ENCODE results near the gene PABPC3. TPM values are rescaled to one million over a fixed set of nuclear protein-coding genes. Genes with fewer than 3 reads are reported as not detected.
A peak's percentile ranks its signal among the peaks of the same experiment; 100 is the strongest.

PABPC3 gene
- total RNA-seq, 1 donor from 2014 or later: 0.10 TPM

DNA sequence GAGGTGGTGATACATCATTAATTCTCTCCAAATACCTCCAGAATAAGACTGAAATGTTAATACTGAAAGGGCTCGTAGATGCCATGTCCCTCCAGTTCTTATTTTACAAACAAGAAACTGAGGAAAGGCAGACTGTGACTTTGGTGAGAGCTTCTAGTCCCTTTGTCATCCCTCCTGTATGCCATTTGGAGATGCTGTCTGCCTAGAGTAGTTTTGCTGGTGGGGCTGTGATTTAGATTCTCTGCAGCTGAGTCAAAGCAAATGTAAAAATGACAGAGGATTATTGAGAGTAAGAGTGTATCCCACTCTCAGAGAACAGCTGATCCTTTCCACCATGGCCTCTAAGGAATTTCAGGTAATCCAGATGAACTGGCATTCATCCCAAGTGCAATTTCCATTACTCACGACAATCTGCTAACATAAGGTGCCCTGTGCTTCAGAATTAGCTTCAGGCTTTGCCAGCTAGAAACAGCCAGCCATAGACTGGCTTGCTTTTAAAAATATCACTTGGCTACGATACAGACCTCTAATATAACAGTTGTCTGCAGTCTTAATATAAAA, 16.8 kb downstream of the PABPC3 start:
- no peak for DNase-seq

DNA sequence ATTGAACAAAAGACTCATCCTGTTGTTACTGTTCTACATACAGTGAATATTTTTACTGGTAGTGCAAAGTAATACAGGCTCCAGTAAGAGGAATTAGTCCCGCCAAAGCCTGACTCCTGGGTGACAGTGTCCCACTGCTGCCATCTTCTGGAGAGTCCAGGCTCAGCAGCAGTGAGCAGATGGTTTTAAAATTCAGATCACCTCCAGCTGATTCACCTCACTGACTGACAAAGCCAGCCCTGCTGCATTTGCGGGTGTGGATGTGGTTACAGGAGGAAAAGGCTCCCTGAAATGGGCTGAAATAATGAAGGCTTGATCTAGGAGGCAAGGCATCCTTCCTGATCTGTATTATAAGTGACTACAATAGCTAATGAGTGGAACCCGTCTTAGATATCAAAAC, 18.3 kb downstream of the PABPC3 start:
- peak; percentile 58 for DNase-seq

GRCh38 chr13:25116044-25116443, 20.1 kb downstream of the PABPC3 start:
- DNase-seq: no peak

DNA sequence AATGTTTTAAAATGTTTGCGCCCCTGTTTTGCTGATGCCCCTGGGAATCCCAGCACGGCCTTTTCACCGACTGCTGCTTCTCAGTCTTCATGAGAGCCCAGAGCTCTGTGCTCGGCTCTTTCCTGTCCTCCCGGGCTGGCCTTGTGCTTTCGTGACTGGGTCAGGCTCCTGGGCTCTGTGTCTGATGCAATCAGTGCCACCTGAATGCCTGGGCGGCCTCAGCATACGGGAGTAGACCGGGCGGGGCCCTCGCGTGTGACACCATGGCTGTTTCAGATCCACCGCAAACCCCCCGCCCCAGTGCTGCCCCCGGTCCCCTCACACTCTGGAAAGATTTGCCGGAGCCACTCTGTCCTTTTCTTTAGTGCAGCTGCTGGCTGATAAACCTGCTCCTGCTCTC, 21.4 kb downstream of the PABPC3 start:
- no peak for DNase-seq

- no peak for DNase-seq
These were observed 22.5 kb downstream of the PABPC3 start for GRCh38 chr13:25118378-25118905.

DNA sequence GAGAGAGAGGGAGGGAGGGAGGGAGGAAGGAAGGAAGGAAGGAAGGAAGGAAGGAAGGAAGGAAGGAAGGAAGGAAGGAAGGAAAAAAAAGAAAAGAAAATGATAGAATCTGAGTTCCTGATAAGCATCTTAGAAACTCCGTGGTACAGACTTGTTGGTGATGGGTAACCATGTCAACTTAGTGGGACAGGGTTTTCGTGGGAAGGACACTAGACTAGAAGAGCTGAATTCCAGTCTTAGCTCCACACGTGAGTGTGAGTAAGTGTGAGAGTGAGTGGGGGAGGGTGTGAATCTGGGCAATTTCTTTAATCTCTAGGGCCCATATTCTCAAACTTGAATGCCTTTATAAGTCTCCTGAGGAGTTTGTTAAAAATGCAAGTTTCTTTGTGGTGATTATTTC, 35.0 kb downstream of the PABPC3 start:
- no peak for DNase-seq

GRCh38 chr13:25131881-25132420, 36.0 kb downstream of the PABPC3 start:
- no peak for DNase-seq

DNA sequence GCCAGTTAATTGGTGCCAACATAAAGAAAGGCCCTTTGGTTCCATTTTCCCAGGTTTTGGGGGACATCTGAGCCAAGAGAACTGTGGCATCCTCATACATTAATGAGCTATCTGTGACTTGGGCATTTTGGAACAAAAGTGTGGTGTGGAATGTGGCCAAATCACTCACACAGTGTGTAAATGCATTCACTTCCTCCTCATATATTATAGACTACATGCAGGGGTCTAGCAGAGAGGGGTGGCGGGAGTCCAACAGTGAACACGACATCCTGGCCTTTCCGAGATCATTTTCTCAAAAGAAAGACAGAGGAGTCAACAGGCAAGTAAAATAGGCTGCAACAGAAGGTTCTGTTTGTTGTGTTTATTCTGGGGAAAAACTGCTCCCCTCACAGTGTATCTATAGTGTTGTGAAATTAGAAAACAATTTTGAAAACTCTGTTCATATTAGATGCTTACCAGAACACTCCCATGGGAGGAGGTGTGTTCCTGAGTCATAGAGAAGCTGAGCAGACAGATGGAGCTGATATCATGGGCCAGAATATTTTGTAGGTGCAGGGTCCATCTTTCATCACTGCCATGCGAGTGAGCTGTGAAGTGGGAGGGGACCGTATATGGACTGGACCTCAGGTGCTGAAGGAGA, 36.9 kb downstream of the PABPC3 start:
- DNase-seq: no peak

GRCh38 chr13:25135896-25136295, 40.0 kb downstream of the PABPC3 start:
- no peak for DNase-seq

DNA sequence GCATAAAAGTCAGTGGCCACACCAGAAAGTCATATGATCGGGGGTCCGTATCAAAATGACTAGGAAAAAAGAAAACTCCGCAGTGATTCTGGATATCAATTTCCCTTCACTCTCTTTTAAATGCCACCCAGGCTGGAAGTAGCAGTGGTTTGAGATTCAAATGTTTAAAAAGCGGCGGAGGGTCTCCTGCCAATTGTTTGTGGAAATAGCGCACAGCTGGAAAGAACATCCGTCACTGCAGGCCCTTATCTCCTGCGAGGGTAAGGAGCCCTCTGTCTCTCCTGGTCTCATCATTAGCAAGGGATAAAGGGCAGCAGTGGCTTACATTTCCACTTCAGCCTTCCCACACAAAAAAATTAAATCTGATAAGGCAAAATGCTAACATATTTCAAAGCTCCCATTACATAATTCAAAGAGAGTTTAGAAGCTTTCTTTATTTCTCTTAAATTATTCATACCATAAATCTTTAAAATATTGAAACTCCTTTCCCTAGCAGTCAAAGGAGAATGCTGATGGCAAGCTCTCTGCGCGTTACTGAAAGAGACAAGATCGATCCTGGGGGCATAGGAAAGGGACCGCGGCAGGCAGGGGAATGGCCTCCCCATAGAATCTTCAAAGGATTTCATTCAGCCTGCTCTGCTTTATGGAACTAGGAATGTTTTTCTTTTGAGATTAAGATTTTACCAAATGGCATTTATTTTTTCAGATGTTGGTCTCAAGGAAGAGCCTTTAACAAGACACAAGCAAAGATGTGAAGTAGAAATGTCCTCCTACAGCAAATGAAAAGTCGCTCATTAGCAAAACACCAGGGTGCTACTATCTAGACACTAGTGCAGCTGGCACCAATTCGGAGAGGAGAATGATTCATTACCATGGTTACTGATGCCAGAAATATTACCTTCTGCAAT, 41.2 kb downstream of the PABPC3 start:
- DNase-seq: no peak

- no peak for DNase-seq
These were observed 41.8 kb downstream of the PABPC3 start for GRCh38 chr13:25137788-25138115.

- DNase-seq: no peak
These were observed 45.1 kb downstream of the PABPC3 start for GRCh38 chr13:25141042-25141441.

DNA sequence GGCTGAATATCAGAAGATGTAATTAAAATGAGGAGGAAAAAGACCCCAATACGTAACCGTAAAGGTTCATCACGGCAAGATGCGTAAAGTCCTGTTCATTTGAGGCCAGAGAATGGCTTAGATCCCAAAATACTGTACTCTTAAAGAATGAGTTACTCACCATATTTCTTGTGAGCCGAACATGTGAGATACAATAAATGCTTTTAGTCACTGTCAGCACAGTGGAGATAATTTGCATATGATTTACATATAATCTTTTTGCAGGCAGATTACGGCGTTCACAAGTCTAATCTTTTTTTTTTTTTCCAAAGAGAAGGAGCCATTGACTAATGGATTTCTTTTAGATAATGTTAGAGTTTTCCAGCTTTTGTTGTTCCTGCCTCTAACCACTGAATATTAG, 47.8 kb downstream of the PABPC3 start:
- DNase-seq: no peak

DNA sequence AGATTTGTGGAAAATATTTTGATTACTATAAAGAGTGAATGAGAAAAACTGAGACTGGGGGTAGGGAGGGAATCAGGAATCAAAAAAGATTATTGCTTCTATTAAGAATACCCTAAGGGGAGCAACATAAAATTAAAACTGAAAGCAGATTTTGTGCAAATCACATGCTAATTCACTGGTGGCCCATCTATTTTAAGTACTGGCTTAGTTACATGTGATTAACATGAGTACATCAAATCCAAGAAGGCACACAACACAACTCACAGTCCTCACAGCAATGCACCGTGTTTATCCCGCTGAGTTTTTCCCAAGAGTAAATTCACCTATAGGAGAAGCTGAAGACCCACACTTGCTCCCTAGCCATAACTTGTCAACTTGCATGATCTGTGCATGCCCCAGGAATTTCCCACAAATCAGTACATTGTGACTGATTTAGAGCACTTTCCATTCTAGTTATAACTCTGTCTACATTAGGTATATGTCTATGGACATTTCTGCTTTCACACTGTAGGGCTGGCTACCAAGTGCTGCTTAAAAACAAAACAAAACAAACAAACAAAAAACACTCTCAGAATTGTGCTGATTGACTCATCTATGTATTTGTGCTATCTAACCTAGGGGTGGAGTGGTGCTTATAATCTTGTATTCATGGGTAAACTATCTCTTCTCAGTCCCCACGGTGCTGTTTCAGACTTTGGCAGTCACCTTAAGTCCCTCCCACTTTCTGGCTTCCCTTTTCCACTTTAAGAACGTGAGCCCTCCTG, 51.9 kb downstream of the PABPC3 start:
- no peak for DNase-seq

DNA sequence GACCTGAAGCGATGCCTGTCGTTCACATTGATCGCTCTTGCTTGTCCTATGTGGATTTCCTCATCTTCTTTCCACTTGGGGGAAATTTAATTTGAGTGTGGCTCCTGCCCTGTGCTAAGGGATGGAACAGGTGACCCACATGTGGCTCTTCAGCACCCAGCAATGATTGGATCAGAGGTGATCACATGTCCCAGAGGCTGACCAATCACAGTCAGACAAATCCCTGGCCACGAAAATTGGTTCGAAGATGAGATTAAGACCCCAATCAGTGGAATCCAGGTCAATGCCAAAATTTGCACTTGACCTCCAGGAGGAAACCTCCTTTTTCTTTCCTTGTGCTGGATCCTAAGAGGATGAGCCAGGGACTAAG, 52.5 kb downstream of the PABPC3 start:
- DNase-seq: no peak

Small RNA genes lying within 50 kb of the gene (small RNA-seq; reads per million reads assigned to genes)
- gene AL359757.2 (ENCODE audit: low replicate concordance): not detected

Other genes with a start within 250 kb of the PABPC3 start
- 0.49 TPM for gene AMER2, start 76.2 kb downstream of the PABPC3 start, total RNA-seq
- 16.4 TPM for gene MTMR6, start 191.4 kb downstream of the PABPC3 start, total RNA-seq
- gene NUP58, start 205.5 kb downstream of the PABPC3 start, total RNA-seq: 68.0 TPM

Measured in skin of body (tissue), 3 donors.